HEK293T (cell line): ENCODE data around the gene CHCHD3.

Experiments
- ARNT ChIP-seq: fragments of 450-650 bp; IDR thresholded peaks from 2 replicates; pipeline ENCODE4 v1.6.1; 2017; ENCODE audit warnings: mild to moderate bottlenecking
- BHLHE40 ChIP-seq: fragments of 450-650 bp; IDR thresholded peaks from 2 replicates; pipeline ENCODE4 v1.6.1; 2016; ENCODE audit warnings: mild to moderate bottlenecking, moderate library complexity, borderline replicate concordance
- CTBP1 ChIP-seq: fragments of 450-650 bp; IDR thresholded peaks from 2 replicates; pipeline ENCODE4 v1.6.1; 2016; ENCODE audit warnings: borderline replicate concordance
- ELF4 ChIP-seq: fragments of 450-650 bp; IDR thresholded peaks from 2 replicates; pipeline ENCODE4 v1.6.1; 2017; ENCODE audit warnings: antibody characterized with exemption
- FOXA1 ChIP-seq: fragments of 450-650 bp; IDR thresholded peaks from 2 replicates; pipeline ENCODE4 v1.6.1; 2016; ENCODE audit warnings: mild to moderate bottlenecking
- FOXK2 ChIP-seq: fragments of 450-650 bp; IDR thresholded peaks from 2 replicates; pipeline ENCODE4 v1.6.1; 2016; ENCODE audit warnings: mild to moderate bottlenecking
- FOXM1 ChIP-seq: fragments of 450-650 bp; IDR thresholded peaks from 2 replicates; pipeline ENCODE4 v1.6.1; 2017; ENCODE audit warnings: mild to moderate bottlenecking, borderline replicate concordance
- HDGF ChIP-seq: fragments of 450-650 bp; IDR thresholded peaks from 2 replicates; pipeline ENCODE4 v1.6.1; 2017; ENCODE audit warnings: antibody characterized with exemption, borderline replicate concordance
- L3MBTL2 ChIP-seq: fragments of 450-650 bp; conservative IDR thresholded peaks from 2 replicates; pipeline ENCODE4 v1.6.1; 2016; ENCODE audit warnings: mild to moderate bottlenecking
- SP1 ChIP-seq: fragments of 450-650 bp; IDR thresholded peaks from 2 replicates; pipeline ENCODE4 v1.6.1; 2017
- SUZ12 ChIP-seq: fragments of 450-650 bp; IDR thresholded peaks from 2 replicates; pipeline ENCODE4 v1.6.1; 2016; ENCODE audit warnings: mild to moderate bottlenecking
- TARDBP ChIP-seq: fragments of 450-650 bp; IDR thresholded peaks from 2 replicates; pipeline ENCODE4 v1.6.1; 2016
- ZNF384 ChIP-seq: fragments of 450-650 bp; IDR thresholded peaks from 2 replicates; pipeline ENCODE4 v1.6.1; 2016

DNA sequence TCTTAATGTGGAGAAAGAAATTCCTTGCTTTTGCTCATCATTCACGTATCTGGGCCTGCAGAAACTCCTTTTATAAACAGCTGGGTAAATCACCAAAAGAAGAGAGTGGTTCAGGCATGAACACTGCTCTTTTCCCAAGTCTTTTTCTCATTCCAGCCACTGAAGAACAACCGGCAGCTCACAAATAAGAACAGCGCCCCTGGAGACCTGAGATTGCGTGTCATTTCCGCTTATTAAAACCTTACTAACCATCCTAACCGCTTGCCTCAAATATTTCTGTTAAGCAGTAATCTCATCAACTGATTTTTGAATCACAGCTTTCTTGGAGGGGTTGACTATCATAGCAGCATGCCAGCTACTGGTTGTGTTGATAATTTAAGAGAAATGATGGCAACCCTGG lies 292.6 kb downstream of the CHCHD3 start:
- TF ChIP-seq TARDBP = no peak
- no peak for TF ChIP-seq CTBP1
- no peak for TF ChIP-seq SP1
- TF ChIP-seq ARNT = no peak
- TF ChIP-seq BHLHE40 = no peak
- no peak for TF ChIP-seq ELF4
- TF ChIP-seq FOXA1 = no peak
- TF ChIP-seq FOXM1 = no peak
- TF ChIP-seq HDGF = no peak
- no peak for TF ChIP-seq SUZ12
- TF ChIP-seq ZNF384 = no peak
- no peak for TF ChIP-seq FOXK2
- no peak for TF ChIP-seq L3MBTL2
